T-cell (primary cell): ENCODE results near the gene ZNF778. TPM values are rescaled to one million over a fixed set of nuclear protein-coding genes. Genes with fewer than 3 reads are reported as not detected.

ENCODE experiments used
- ATAC-seq, 4 experiments: fragments of 200-7000 bp in 3 of 4; fragments of 150-1000 bp in 1 of 4; cut with Tn5 transposase; replicated peaks in 1 of 4; 1 replicate in 3 of 4; 2 replicates in 1 of 4; pipeline ENCODE4 v1.10.0; 2021; ENCODE audit warnings: moderate library complexity in 3 of 4, mild to moderate bottlenecking in 2 of 4, moderate number of reproducible peaks in 1 of 4
- CTCF ChIA-PET, 2 donors: fragments of 300-600 bp; sonication (Branson Sonifier 250); formaldehyde crosslinking; loops; one replicate each; lab custom pipeline; 2022; ENCODE audit warnings: antibody characterized with exemption in 2 of 2; lab: Charles Lee
- POLR2A ChIA-PET, 2 donors: fragments of 300-600 bp; sonication (Branson Sonifier 250); formaldehyde crosslinking; loops; one replicate each; lab custom pipeline; 2022; ENCODE audit warnings: antibody characterized with exemption in 2 of 2; lab: Charles Lee
- DNase-seq, 35 experiments: peaks; one replicate each; pipeline versions ENCODE4 v3.0.0 to v3.0.0-alpha.2; 2013 to 2023
- H3K27ac ChIP-seq: one replicate; pipeline ENCODE4 v1.5.1; 2013; ENCODE audit warnings: low read length
- H3K27me3 ChIP-seq, 2 experiments: replicated peaks in 1 of 2; 1 replicate in 1 of 2; 2 replicates in 1 of 2; pipeline versions ENCODE4 v1.6.1 to v1.7.0; 2013; ENCODE audit warnings: low read length in 1 of 2, mixed read lengths in 1 of 2; ENCODE audit not compliant: control insufficient read depth in 2 of 2, insufficient read depth in 2 of 2; ENCODE audit errors: extremely low read depth in 1 of 2
- H3K36me3 ChIP-seq, 2 donors: 1 replicate in 1 of 2; 2 replicates in 1 of 2; pipeline versions ENCODE4 v1.6.1 to v1.7.0; 2013; ENCODE audit warnings: low read length in 1 of 2; ENCODE audit not compliant: control insufficient read depth in 2 of 2, insufficient read depth in 1 of 2; ENCODE audit errors: extremely low read depth in 1 of 2
- H3K4me1 ChIP-seq, 2 experiments: 1 replicate in 1 of 2; 2 replicates in 1 of 2; pipeline versions ENCODE4 v1.6.1 to v1.7.0; 2013; ENCODE audit warnings: low read length in 2 of 2, mixed read lengths in 1 of 2; ENCODE audit not compliant: insufficient read depth in 2 of 2, control insufficient read depth in 1 of 2; ENCODE audit errors: extremely low read depth in 1 of 2
- H3K4me3 ChIP-seq, 2 donors: 1 replicate in 1 of 2; 2 replicates in 1 of 2; pipeline versions ENCODE4 v1.5.1 to v1.7.0; 2013; ENCODE audit warnings: mild to moderate bottlenecking in 2 of 2, low read length in 1 of 2, moderate library complexity in 1 of 2; ENCODE audit not compliant: control insufficient read depth in 1 of 2; ENCODE audit errors: extremely low read depth in 1 of 2
- H3K9me3 ChIP-seq: 2 replicates; pipeline ENCODE4 v1.7.0; 2013
- H3K27ac Mint-ChIP-seq, 2 donors: one replicate each; pipeline ENCODE4 v1.8.0; 2020 to 2021; ENCODE audit warnings: mild to moderate bottlenecking in 2 of 2, mixed read lengths in 2 of 2
- H3K27me3 Mint-ChIP-seq, 2 donors: one replicate each; pipeline ENCODE4 v1.8.0; 2021 to 2022; ENCODE audit warnings: mixed read lengths in 2 of 2
- H3K36me3 Mint-ChIP-seq: one replicate; pipeline ENCODE4 v1.8.0; 2021; ENCODE audit warnings: mixed read lengths
- H3K4me1 Mint-ChIP-seq, 3 donors: one replicate each; pipeline ENCODE4 v1.8.0; 2020 to 2022; ENCODE audit warnings: mixed read lengths in 3 of 3, mild to moderate bottlenecking in 1 of 3
- H3K4me3 Mint-ChIP-seq, 3 donors: one replicate each; pipeline ENCODE4 v1.8.0; 2020 to 2022; ENCODE audit warnings: mild to moderate bottlenecking in 3 of 3, mixed read lengths in 3 of 3, moderate library complexity in 3 of 3
- H3K9me3 Mint-ChIP-seq, 3 donors: one replicate each; pipeline ENCODE4 v1.8.0; 2020 to 2022; ENCODE audit warnings: mixed read lengths in 3 of 3
- WGBS: methylation state at CpG from one replicate; pipeline ENCODE4 v1.1.5; 2013; ENCODE audit warnings: missing lambda C conversion rate; ENCODE audit not compliant: insufficient coverage; 5-methylcytosine and 5-hydroxymethylcytosine counted together
- total RNA-seq, 35 experiments: library from RNA in 6 of 35; stranded (reverse) in 6 of 35; fragments of 120-200 nt in 1 of 35; gene quantifications; one replicate each; pipeline versions ENCODE4 v1.2.1 to v1.2.4 and lab custom pipeline; 2013 to 2026

The ZNF778 gene
- total RNA-seq, 5 donors from 2014 or later (not counting 1 experiment from before 2014, with no cell fraction given), result 6.0 to 16.3 (median 13.6) TPM

DNA sequence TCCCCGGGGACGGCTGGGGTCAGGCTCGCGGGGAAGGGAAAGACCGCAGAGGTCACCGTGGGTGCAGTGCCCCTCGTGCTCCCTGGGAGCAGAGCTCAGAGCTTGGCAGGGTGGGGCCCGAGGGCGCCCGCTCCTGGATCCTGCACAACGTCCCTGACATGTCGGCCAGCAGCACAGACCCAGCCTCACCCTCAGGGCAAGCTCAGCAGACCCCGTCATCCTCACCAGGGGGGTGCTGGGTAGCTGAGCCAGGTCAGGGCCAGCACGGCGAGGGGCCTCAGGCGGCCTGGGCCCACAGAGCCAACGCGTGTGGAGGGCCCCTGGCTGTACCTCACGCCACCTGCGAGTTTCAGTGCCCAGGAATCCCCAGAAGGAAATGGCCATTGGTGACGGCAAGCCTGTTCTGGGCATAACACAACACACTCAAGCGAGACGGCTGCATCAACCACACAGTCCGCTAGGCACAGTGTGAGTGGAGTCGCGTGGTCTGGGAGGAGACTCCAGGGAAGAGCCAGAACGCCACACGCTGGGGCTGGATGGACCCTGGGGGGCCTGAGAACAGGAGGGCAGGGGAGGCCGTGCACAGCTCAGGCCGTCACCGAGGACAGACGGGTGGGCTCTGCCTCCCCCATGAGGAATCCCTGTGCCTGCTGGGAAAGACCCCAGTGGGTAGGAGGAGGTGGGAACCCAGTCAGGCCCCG is 60.3 kb downstream of the ZNF778 start:
- DNase-seq, result no peak
- H3K27ac Mint-ChIP-seq, result no peak overlapping the region
- peaks cover 36 to 76% of the 10 kb centered on the region in 2 donors for H3K36me3 ChIP-seq
- no peak overlapping the region for H3K4me3 ChIP-seq
- no peak overlapping the region for H3K4me3 Mint-ChIP-seq
- no peaks in the 10 kb centered on the region for H3K9me3 ChIP-seq
- peaks cover 0 to 7% (median 2%) of the 10 kb centered on the region in 3 donors for H3K4me1 Mint-ChIP-seq
- H3K27me3 Mint-ChIP-seq, result no peaks in the 10 kb centered on the region
- ChIA-PET POLR2A (no interaction called here), CTCF (no interaction called here)
- H3K27me3 ChIP-seq, result no peaks in the 10 kb centered on the region
- 96% methylated on average over 30 of the region's 33 CpGs for WGBS
- peaks cover 25% of the 10 kb centered on the region for H3K36me3 Mint-ChIP-seq
- no peak for ATAC-seq
- no peaks in the 10 kb centered on the region for H3K9me3 Mint-ChIP-seq
- H3K4me1 ChIP-seq, result no peaks in the 10 kb centered on the region
- no peak overlapping the region for H3K27ac ChIP-seq

DNA sequence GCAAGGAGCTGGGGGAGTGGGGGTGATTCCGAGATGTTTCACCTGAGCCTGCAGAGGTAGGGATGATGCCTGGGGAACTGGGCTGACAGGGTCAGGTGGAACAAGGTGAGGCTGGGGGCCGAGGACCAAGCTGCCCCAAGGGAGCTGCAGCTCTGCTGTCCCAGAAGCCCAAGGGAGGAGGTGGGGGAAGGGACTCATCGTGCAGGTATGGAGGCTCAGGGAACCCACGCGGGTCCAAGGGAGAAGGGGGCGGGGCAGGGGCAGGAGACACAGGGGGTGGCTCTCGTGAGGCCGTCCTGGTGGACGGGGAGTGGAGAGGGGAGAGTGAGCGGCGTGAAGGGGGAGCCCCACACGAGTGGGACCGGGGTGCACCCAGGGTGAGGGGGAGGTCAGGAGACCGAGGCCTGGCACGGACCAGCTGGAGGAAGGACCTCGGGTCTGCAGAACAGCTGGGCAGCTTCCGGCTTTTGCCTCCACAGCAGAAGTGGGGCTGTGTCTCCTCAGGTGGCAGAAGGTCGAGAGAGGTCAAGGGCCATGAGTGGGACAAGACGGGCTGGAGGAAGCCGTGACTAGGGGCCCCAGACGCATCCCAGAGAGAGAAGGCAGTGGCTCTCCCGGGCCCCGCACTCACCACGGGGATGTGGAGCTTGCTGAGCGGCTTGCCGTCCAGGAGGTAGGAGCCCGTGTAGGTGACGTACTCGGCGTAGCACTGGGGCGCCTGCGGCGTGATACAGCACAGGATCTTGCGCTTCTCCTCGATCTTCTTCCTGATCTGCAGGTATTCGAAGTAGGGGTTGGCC is 61.1 kb downstream of the ZNF778 start:
- no peaks in the 10 kb centered on the region for H3K9me3 ChIP-seq
- H3K4me1 Mint-ChIP-seq, result peaks cover 0 to 3% (median 2%) of the 10 kb centered on the region in 3 donors
- H3K27ac Mint-ChIP-seq, result no peak overlapping the region
- peaks cover 17% of the 10 kb centered on the region for H3K36me3 Mint-ChIP-seq
- H3K4me1 ChIP-seq, result no peaks in the 10 kb centered on the region
- no peak overlapping the region for H3K4me3 ChIP-seq
- peaks cover 36 to 77% of the 10 kb centered on the region in 2 donors for H3K36me3 ChIP-seq
- DNase-seq (no peak), ATAC-seq (no peak)
- ChIA-PET POLR2A (no interaction called here), CTCF (no interaction called here)
- WGBS, result 95% methylated on average over 24 of the region's 36 CpGs
- H3K9me3 Mint-ChIP-seq, result no peaks in the 10 kb centered on the region
- H3K27ac ChIP-seq, result no peak overlapping the region
- H3K4me3 Mint-ChIP-seq, result no peak overlapping the region
- H3K27me3 ChIP-seq, result no peaks in the 10 kb centered on the region
- no peaks in the 10 kb centered on the region for H3K27me3 Mint-ChIP-seq

DNA sequence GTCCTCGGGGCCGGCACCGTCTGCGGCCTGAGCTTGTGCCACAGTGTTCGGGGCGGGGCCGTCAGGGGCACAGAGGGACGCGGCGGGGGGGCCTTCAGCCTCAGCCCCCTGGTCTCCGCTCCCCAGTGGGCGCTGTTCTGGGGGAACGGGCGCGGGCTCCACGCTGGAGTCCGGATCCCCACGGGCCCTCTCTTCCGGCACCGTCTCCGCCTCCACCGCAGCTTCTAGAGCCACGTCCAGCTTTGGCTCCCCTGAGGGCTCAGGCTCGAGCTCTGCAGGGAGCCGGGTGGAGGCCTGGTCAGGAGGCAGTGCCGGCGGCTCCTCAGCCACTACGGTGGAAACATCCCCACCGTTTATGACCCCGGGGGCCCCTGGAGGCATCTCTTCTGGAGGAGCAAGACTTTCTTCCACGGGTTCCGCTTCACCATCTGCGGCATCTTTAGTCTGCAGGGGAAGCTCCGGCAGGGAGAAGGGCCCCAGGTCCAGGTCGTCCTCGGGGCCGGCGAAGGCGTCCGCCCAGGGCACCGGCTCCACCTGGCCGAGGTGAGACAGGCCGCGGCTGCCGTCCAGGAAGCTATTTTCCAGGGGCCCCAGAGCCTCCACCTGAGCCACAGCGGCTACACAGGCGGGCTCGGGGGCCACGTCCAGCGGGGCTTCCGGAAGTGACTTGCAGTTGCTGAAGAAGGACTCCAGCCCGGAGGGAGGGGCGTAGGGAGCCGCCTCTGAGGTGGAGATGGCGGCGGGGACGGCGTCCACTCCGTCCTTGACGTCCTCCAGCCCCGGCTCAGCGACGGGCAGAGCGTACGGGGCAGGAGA is 62.4 kb downstream of the ZNF778 start:
- peaks cover 0 to 2% (median 0%) of the 10 kb centered on the region in 3 donors for H3K4me1 Mint-ChIP-seq
- ATAC-seq, result peak in 1 of 4 experiments; percentile 11
- no peak overlapping the region for H3K27ac Mint-ChIP-seq
- Histone ChIP-seq H3K36me3 (peaks cover 28 to 75% of the 10 kb centered on the region in 2 donors), H3K27me3 (no peaks in the 10 kb centered on the region), H3K4me1 (no peaks in the 10 kb centered on the region), H3K9me3 (no peaks in the 10 kb centered on the region), H3K27ac (no peak overlapping the region), H3K4me3 (no peak overlapping the region)
- no peaks in the 10 kb centered on the region for H3K9me3 Mint-ChIP-seq
- no peak overlapping the region for H3K4me3 Mint-ChIP-seq
- 97% methylated on average over 64 of the region's 65 CpGs for WGBS
- POLR2A ChIA-PET, result no interaction called here
- DNase-seq, result no peak
- H3K27me3 Mint-ChIP-seq, result no peaks in the 10 kb centered on the region
- CTCF ChIA-PET, result interaction anchor here in 1 of 2 donors (0.6 kb wide), 1 partner anchor 129 kb away, joined by 3 read pairs; no protein-coding TSS in a partner anchor
- H3K36me3 Mint-ChIP-seq, result peaks cover 14% of the 10 kb centered on the region

GRCh38 chr16:89280546-89281188 is 63.2 kb downstream of the ZNF778 start:
- H3K9me3 Mint-ChIP-seq, result no peaks in the 10 kb centered on the region
- no peak overlapping the region for H3K27ac Mint-ChIP-seq
- no peak for DNase-seq
- no peak for ATAC-seq
- ChIA-PET POLR2A (no interaction called here), CTCF (no interaction called here)
- H3K4me1 ChIP-seq, result no peaks in the 10 kb centered on the region
- no peak overlapping the region for H3K4me3 ChIP-seq
- peaks cover 11% of the 10 kb centered on the region for H3K36me3 Mint-ChIP-seq
- H3K4me3 Mint-ChIP-seq, result no peak overlapping the region
- H3K27me3 Mint-ChIP-seq, result no peaks in the 10 kb centered on the region
- no peak overlapping the region for H3K27ac ChIP-seq
- no peaks in the 10 kb centered on the region for H3K27me3 ChIP-seq
- H3K9me3 ChIP-seq, result no peaks in the 10 kb centered on the region
- 96% methylated on average over 39 of the region's 44 CpGs for WGBS
- peaks cover 34 to 75% of the 10 kb centered on the region in 2 donors for H3K36me3 ChIP-seq
- peaks cover 0 to 2% (median 0%) of the 10 kb centered on the region in 3 donors for H3K4me1 Mint-ChIP-seq

DNA sequence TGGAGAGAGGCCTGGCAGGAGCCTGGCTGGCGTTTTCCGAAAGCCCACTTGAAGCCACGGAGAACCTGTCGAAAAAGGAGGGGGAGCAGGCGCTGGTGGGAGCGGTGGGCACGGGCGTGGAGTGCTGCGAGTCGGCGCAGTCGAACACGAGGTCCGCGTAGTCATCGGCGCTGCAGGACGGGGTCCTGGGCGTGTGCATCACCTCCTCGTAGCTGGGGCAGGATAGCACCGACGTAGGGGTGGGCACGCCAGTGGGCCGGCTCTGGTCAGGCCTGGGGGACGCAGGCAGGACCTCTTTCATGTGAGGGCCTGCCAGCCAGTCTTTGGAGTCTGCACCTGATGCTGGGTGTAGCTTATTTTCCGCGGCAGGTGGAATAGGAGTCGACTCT is 63.7 kb downstream of the ZNF778 start:
- ChIA-PET POLR2A (no interaction called here), CTCF (no interaction called here)
- ATAC-seq (no peak), DNase-seq (no peak)
- peaks cover 0 to 2% (median 0%) of the 10 kb centered on the region in 3 donors for H3K4me1 Mint-ChIP-seq
- peaks cover 35 to 75% of the 10 kb centered on the region in 2 donors for H3K36me3 ChIP-seq
- WGBS, result 95% methylated on average over 25 of the region's 28 CpGs
- H3K4me3 Mint-ChIP-seq, result no peak overlapping the region
- H3K27ac Mint-ChIP-seq, result no peak overlapping the region
- no peaks in the 10 kb centered on the region for H3K4me1 ChIP-seq
- peaks cover 11% of the 10 kb centered on the region for H3K36me3 Mint-ChIP-seq
- no peak overlapping the region for H3K4me3 ChIP-seq
- H3K9me3 ChIP-seq, result no peaks in the 10 kb centered on the region
- no peaks in the 10 kb centered on the region for H3K9me3 Mint-ChIP-seq
- H3K27me3 ChIP-seq, result no peaks in the 10 kb centered on the region
- H3K27me3 Mint-ChIP-seq, result no peaks in the 10 kb centered on the region
- no peak overlapping the region for H3K27ac ChIP-seq

GRCh38 chr16:89281829-89282228 is 64.3 kb downstream of the ZNF778 start:
- peaks cover 11% of the 10 kb centered on the region for H3K36me3 Mint-ChIP-seq
- H3K4me1 ChIP-seq, result no peaks in the 10 kb centered on the region

More at GRCh38 chr16:89281829-89282228, 64.3 kb downstream of the ZNF778 start:
- peaks cover 31 to 77% of the 10 kb centered on the region in 2 donors for H3K36me3 ChIP-seq
- no peaks in the 10 kb centered on the region for H3K27me3 ChIP-seq
- H3K27me3 Mint-ChIP-seq, result no peaks in the 10 kb centered on the region
- H3K4me1 Mint-ChIP-seq, result peaks cover 0 to 2% (median 0%) of the 10 kb centered on the region in 3 donors
- no peak overlapping the region for H3K4me3 ChIP-seq
- WGBS, result 98% methylated on average over 15 of the region's 20 CpGs
- H3K27ac Mint-ChIP-seq, result no peak overlapping the region
- H3K9me3 Mint-ChIP-seq, result no peaks in the 10 kb centered on the region
- H3K27ac ChIP-seq, result no peak overlapping the region
- ATAC-seq, result no peak
- CTCF ChIA-PET, result no interaction called here
- no peak overlapping the region for H3K4me3 Mint-ChIP-seq
- POLR2A ChIA-PET, result no interaction called here
- H3K9me3 ChIP-seq, result no peaks in the 10 kb centered on the region
- DNase-seq, result no peak
